NCI-H146 treated with DMSO at 0.1 percent for 48 hours (cell line): ENCODE data around the gene CLEC1B.
"Not testable (repeated sequence)": the region's sequence is repeated elsewhere in the genome, so short reads cannot be mapped to it uniquely, and the experiment has no call there.

Experiments used
- DNase-seq: peaks from one replicate; lab custom pipeline; 2025; ENCODE audit not compliant: unreplicated experiment; lab: John Stamatoyannopoulos, UW

Gene CLEC1B

DNA sequence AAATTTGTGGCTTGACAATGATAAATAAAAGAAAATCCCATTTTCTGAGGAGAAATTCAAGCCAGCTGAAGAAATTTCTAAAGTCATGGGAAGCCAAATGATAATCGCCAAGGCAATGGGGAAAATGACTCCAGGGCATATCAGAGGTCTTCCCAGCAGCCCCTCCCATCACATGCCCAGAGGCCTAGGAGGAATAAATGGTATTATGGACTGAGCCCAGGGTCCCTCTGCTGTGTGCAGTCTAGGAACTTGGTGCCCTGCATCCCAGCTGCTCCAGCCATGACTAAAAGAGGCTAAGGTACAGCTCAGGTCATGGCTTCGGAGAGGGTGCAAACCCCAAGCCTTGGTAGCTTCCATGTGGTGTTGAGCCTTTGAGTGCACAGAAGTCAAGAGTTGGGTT, 23.3 kb downstream of the CLEC1B start:
- no peak for DNase-seq

DNA sequence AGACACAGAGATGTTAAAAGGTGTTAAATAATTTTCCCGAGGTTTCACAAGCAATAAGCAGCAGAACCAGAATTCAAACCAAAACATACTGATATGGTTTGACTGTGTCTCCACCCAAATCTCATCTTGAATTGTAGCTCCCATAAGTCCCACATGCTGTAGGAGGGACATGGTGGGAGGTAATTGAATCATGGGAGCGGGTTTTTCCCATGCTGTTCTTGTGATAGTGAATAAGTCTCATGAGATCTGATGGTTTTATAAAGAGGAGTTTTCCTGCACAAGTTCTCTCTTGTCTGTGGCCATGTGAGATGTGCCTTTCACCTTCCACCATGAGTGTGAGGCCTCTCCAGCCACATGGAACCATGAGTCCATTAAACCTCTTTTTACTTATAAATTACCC, 24.2 kb downstream of the CLEC1B start:
- DNase-seq, result not testable (repeated sequence)

DNA sequence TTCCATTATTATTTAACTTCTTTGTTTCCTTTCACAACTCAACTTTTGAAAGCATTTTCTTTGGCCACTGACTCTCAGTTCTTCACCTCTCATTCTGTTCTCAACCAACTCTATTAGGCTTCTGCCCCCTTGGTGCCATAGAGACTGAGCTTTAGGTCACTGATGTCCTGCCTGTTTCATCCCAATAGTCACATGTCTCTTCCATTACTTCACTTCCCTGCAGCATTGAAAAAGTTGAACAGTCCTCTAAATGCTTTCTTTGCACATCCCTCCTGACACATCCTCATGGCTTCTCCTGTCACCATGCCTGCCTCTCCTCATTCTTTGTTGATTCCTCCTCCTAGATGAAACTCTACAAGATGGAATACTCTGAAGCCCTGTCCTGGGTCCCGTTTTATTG, 25.0 kb downstream of the CLEC1B start:
- DNase-seq, result no peak

DNA sequence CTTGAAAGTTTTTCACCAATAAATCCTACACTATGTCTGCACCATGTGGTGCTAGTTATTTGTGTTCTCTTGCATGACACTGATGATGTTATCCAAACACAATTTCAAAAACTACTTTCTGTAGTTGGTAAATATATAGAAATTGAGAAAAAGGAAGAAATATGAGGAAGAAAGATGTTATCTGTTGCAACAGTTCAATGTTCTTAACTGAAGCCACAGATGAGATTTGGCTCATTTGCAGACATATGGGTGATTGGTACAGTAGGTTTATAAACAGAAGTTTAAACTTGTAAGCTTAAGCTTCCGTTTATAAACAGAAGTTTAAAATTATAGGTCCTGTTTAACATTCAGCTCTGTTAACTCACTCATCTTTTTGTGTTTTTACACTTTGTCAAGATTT, 27.7 kb downstream of the CLEC1B start, which contains the start of gene CLEC12A:
Gene CLEC12A, plus strand, starts transcription at position 229 of the 400 bp plus-strand sequence. CDS start 188 bp downstream, outside the sequence.
- no peak for DNase-seq

DNA sequence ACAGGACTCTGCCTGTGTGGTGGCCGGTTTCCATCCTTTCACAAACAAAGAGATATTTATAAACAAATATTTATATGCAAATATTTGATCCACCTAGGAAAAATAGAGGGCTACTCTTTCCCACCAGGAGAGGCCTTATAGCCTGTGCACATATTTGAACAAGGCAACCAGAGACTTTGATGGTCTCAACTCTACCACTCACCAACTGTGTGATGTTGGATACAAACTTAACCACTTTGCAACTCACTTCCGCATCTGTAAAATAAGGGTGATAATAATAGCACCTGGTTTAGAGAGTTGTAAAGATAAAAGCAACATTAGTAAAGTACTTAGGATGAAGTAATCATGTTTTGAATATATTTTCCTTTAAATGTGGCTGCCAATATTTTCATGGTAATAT, 29.2 kb downstream of the CLEC1B start:
- no peak for DNase-seq

DNA sequence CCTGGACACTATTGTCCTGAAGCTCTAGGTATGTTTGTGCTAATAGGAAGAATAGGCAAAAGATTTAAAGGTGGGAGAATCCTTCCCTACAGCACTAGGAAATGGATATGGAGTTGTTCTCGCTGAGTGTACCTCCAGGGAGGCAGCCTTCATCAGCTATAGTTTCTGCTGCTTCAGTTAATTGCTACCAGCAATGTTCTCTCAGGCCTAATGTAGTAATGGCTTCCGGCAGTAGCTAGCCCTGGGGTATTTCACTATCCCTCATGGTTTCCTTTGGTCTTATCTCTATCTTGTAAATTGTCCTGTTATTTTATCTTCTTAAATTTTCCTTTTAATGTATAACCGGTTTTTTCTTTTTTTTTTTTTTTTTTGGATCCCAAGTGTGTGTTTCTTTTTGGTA, 37.0 kb downstream of the CLEC1B start:
- no peak for DNase-seq

DNA sequence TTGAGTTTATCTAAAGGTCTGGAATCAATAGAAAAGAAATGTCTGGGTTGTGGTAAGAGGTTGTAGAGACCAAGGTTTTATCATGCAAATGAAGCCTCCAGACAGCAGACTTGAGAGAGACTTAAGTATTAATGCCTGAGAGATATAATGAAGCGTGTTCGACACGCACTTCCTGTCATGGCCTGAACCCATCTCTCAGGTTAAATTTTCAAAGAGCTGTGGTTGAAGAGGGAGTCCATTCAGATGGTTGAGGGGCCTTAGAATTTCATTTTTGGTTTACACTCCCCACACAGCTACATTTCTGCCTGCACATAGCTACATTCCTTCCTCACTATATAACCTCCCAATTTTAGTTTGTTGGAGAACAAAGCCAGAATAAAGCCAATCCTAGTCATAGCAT, 37.8 kb downstream of the CLEC1B start:
- no peak for DNase-seq

DNA sequence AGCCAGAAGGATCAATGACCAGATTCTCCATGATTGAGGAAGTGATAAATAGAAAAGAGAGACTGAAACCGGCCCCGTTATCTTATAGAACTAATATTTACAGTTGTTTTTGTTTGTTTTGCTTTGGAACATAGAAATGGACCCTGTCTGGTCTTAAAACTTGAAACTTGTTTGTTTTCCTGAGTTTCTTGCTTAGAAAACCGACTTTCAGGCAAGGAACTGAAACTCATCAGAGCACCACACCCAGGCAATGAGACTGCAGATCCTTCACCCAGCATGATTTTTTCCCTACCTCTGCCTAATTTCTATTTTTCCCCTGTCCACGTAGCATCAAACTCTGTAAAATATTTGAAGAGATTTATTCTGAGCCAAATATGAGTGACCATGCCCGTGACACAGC, 38.3 kb downstream of the CLEC1B start:
- no peak for DNase-seq

DNA sequence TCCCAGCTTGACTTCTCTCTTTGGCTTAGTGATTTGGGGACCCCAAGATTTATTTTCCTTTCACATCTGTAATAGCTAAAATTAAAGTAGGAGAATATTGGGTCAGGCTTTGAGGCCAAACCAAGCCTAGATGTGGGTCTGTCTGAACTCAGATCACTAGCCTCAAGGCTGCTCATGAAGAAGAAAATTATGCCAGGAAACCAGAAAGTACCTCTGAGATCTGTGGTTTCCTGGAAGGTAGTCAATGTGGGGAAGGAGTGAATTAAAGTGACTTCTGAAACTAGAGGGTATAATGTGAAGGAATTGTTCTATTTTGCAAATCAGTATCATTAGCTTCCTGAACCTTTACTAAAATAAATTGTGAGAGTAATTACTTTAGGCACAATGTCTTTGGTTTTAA, 41.1 kb downstream of the CLEC1B start:
- DNase-seq, result no peak

DNA sequence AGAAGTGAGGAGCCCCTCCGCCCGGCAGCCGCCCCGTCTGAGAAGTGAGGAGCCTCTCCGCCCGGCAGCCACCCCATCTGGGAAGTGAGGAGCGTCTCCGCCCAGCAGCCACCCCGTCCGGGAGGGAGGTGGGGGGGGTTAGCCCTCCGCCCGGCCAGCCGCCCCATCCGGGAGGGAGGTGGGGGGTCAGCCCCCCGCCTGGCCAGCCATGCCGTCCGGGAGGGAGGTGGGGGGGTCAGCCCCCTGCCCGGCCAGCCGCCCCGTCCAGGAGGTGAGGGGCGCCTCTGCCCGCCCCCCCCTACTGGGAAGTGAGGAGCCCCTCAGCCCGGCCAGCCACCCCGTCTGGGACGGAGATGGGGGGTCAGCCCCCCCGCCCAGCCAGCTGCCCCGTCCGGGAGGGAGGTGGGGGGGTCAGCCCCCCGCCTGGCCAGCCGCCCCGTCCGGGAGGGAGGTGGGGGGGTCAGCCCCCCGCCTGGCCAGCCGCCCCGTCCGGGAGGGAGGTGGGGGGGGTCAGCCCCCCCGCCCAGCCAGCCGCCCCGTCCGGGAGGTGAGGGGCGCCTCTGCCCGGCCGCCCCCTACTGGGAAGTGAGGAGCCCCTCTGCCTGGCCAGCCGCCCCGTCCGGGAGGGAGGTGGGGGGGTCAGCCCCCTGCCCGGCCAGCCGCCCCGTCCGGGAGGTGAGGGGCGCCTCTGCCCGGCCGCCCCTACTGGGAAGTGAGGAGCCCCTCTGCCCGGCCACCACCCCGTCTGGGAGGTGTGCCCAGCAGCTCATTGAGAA, 45.8 kb downstream of the CLEC1B start:
- DNase-seq, result not testable (repeated sequence)

DNA sequence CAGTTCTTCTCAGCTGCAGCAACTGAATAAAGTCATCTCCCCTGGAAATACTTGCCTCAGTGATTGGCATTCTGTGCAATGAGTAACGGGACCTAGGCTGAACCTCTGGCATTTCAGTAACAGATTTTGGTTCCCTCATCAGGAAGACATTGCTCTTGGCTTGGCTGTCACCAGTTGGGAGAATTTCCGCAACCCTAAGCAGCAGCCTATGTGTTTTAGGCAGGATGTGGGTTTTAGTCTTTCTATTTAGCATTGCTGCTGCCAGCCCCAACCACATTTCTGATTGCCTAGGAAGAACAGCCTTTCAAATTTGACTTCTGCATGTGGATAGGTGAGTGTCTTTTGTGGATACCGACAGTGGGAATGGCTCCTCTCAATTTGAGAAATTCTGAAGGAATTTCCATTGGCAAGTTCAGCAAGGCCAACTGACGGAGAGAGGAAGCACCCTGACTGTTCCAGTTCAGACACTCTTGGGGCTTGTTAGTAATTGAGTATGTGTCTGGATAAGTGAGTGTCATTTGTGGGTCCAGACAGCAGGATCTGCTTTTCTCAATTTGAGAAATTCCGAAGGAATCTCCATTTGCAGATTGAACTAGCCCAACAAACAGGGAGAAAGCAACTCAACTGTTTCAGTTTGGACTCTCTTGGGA, 47.8 kb downstream of the CLEC1B start:
- DNase-seq, result no peak

DNA sequence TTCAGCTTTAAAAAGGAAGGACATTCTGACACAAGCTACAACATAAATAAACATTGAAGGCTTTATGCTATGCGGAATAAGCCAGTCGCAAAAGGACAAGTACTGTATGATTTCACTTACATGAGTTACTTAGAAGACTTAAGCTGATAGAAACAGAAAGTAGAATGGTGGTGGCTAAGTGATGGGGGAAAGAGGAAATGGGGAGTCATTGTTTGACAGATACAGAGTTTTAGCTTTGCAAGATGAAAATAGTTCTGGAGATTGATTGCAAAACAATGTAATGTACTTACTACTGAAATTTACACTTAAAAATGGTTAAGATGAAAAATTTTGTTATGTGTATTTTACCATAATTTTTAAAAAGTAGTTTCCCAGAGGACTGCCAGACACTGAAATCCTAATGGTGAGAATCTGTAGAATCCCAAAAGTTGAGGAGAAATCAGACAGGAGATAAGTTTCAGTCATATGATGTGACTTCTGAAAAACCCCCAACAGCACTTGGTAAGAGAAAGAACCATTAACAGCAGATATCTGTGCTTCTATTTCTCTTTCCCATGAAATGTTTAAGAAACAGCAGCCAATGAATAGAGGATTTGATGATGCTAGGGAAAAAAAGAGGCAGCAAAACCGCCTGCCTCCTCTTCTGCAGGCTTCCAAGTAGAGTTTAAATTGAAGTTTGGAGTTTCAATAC, 50.2 kb downstream of the CLEC1B start:
- DNase-seq, result no peak

DNA sequence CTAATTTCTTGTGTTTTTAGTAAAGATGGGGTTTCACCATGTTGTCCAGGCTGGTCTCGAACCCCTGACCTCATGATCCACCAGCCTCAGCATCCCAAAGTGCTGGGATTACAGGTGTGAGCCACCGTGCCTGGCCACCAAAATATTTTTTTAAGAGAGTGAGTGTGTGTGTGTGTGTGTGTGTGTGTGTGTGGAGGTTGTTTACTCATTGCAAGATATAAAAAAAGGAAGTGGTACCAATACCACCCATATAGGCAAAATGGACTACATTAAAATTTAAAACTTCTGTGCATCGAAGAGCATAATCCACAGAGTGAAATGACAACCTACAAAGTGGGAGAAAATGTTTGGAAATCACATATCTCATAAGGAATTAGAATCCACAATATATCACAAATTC, 51.2 kb downstream of the CLEC1B start:
- no peak for DNase-seq

DNA sequence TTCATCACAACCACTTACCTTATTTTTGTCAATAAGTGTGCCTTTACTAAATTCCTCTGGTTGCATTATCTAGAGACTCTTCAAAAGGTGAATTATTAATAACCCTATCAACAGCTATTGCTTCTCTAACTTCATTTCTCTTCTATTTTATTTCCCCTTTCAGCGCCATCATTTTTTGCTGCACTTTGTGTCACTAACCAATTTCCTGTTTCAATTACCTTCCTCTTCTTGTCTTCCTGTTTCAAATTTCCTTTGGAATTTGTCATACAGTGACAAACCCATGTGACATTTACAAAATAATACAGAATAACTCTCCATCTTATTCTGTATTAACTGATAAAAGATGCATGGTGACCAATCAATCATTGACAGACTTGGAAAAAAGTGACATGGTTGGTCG, 54.5 kb downstream of the CLEC1B start:
- no peak for DNase-seq

DNA sequence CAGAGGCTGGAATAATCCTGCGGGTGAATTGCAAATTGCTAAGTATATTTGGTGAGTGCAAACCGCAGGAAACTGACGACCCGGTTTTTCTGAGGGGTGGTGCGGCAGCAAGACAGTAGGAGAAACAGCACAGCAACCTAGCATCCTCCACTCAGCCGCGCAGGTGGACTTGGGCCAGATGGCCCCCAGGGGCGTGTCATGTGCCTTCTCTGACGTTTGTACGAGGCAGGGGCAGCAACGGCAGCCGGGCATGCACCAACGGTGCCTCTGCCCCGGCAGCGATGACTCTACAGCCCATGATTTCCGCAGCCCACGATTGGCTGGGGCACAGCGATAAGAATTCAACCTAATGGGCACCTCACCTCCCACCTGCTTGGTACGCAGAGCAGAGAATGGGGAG, 55.7 kb downstream of the CLEC1B start:
- no peak for DNase-seq
